Esophagus muscularis mucosa (tissue), 3 donors: ENCODE data around the gene FXR1.

Experiments
- POLR2AphosphoS5 ChIP-seq, 2 donors: sonication (generic); formaldehyde crosslinking; IDR thresholded peaks; one replicate each; pipeline ENCODE4 v1.6.1; 2017; ENCODE audit warnings: antibody characterized with exemption in 2 of 2
- TF ChIP-seq, protein P1 (sequence below), 3 experiments: fragments of 200-600 bp in 2 of 3; fragments of 450-650 bp in 1 of 3; sonication (generic) in 2 of 3; IDR thresholded peaks; one replicate each; pipeline ENCODE4 v1.5.1; 2017 to 2019; ENCODE audit warnings: antibody characterized with exemption in 3 of 3, mild to moderate bottlenecking in 2 of 3, moderate library complexity in 1 of 3

DNA sequence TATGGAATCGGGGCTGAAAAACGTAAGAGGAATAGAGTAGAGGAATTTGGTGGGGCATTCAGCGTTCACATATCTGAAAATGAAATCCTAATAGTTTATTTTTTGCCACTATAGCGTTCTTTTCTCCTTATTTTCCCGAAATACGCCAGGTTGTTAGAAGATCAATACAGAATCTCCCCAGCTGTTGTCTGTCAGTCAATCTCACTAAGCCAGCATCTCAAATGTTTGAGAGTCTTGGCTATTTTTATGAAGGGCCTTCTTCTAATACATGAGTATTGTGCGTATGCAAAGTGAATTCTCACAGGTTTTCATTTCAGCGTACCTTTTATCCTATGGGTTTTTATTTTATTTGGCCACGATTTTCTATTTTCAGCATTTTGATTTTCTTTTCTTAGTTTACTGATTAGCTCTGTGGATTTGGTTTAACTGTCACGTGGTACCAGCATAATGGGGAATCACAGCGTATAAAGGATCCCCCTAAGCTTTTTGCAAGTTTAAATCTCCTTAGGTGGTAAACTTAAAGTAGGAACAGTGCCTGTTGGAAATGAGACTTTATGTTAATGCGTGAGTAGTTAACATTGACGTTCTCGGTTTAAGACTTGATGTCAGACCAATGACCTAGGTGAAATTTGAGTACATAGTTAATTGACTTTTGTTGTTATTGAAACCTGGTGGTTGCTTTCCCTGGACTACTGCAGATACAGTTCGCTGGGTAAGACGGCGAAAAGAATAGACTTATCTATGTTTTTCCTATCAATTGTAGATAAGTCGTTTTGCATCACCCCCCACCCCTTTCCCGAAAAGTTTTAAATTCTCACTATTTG is 1.3 kb downstream of the FXR1 start:
- TF ChIP-seq, protein P1, sequence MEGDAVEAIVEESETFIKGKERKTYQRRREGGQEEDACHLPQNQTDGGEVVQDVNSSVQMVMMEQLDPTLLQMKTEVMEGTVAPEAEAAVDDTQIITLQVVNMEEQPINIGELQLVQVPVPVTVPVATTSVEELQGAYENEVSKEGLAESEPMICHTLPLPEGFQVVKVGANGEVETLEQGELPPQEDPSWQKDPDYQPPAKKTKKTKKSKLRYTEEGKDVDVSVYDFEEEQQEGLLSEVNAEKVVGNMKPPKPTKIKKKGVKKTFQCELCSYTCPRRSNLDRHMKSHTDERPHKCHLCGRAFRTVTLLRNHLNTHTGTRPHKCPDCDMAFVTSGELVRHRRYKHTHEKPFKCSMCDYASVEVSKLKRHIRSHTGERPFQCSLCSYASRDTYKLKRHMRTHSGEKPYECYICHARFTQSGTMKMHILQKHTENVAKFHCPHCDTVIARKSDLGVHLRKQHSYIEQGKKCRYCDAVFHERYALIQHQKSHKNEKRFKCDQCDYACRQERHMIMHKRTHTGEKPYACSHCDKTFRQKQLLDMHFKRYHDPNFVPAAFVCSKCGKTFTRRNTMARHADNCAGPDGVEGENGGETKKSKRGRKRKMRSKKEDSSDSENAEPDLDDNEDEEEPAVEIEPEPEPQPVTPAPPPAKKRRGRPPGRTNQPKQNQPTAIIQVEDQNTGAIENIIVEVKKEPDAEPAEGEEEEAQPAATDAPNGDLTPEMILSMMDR (IDR thresholded peaks at IDR 0.05): no peak
- no peak for TF ChIP-seq POLR2AphosphoS5 (IDR thresholded peaks at IDR 0.05)
